ENCODE data around the gene PTPRG. TPM values are rescaled to one million over a fixed set of nuclear protein-coding genes. Genes with fewer than 3 reads are reported as not detected.

PTPRG gene
- total RNA-seq, 1 experiment from 2014 or later, result 0.73 TPM

DNA sequence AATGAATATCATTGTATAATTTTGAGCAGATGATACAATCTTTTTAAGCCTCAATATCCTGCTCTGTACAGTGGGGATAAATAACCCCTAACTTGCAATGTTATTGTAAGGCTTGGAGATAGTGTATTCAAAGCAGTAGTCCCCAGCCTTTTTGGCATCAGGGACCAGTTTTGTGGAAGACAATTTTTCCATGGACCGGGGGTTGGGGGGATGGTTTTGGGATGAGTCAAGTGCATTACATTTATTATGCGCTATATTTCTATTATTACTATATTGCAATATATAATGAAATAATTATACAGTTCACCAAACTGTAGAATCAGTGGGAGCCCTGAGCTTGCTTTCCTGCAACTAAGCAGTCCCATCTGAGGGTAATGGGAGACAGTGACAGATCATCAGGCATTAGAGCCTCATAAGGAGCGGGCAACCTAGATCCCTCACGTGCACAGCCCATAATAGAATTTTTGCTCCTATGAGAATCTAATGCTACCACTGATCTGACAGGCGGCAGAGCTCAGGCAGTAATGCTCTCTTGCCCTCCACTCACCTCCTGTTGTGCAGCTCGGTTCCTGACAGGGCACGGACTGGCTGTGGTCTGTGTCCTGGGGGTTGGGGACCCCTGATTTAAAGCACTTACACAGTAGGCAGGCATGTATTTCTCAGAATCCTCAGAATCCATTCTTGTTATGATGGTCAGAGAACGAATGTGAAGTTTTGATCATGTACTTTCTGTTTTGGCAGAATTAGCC lies 102.2 kb downstream of the PTPRG start:
- ATAC-seq (no peak), DNase-seq (no peak)
- H3K4me3 ChIP-seq (ENCODE audit: low read length), result no peak overlapping the region
- H3K36me3 ChIP-seq (ENCODE audit: low read depth, low read length), result no peaks in the 10 kb centered on the region
- H3F3A ChIP-seq (ENCODE audit: low read length, unreplicated experiment), result no peaks in the 10 kb centered on the region
- no peaks in the 10 kb centered on the region for H3K9me3 ChIP-seq (ENCODE audit: low read length)
- intact Hi-C loops (cut with micrococcal nuclease), result no loop called here
- no peak overlapping the region for H3K9ac ChIP-seq (ENCODE audit: low read length)
- H3K27me3 ChIP-seq (ENCODE audit: low read length), result no peaks in the 10 kb centered on the region
- H3K4me1 ChIP-seq (ENCODE audit: insufficient read depth, low read length), result no peaks in the 10 kb centered on the region
- H2AFZ ChIP-seq (ENCODE audit: low read length), result no peak overlapping the region
- ChIA-PET CTCF (no interaction called here), POLR2A (ENCODE audit: unreplicated experiment) (no interaction called here)
- H3K4me2 ChIP-seq (ENCODE audit: low read length), result no peak overlapping the region
- no peak for TF ChIP-seq CTCF (conservative IDR thresholded peaks at IDR 0.05; ENCODE audit: low read depth, low read length)
- TF ChIP-seq EZH2 (IDR thresholded peaks at IDR 0.05; ENCODE audit: low read length, unreplicated experiment), result no peak
- no peak for TF ChIP-seq EZH2phosphoT487 (IDR thresholded peaks at IDR 0.05; ENCODE audit: borderline replicate concordance, low read length)
- no peaks in the 10 kb centered on the region for H3K9me2 ChIP-seq (replicated peaks; ENCODE audit: low read length)
- no peaks in the 10 kb centered on the region for H3K79me2 ChIP-seq (ENCODE audit: low read length)
- H4K20me1 ChIP-seq (ENCODE audit: low read length), result no peaks in the 10 kb centered on the region
- BruUV-seq (replicated peaks), result no TSS peak
- H3K27ac ChIP-seq (ENCODE audit: low read length), result no peak overlapping the region

DNA sequence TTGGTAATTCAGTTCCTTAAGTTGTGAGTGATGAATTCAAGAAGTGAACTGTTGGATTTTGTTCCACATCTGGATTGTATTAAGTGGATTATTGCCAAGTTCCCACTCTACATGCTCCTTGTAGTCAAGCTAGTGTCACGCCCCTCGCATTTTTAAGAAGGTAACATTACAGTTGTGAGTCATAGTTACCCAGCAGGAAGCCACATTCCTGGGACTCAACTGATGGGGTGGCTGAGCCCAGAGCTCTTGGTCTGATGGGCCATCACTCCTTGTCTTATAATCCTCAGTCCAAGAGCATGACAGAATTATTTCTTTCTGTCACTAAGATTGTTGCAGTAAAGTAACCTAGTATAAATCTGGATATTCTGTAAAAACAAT lies 102.7 kb downstream of the PTPRG start:
- H3K4me2 ChIP-seq (ENCODE audit: low read length), result no peak overlapping the region
- H3F3A ChIP-seq (ENCODE audit: low read length, unreplicated experiment), result no peaks in the 10 kb centered on the region
- no TSS peak for BruUV-seq (replicated peaks)
- H3K4me1 ChIP-seq (ENCODE audit: insufficient read depth, low read length), result no peaks in the 10 kb centered on the region
- no peaks in the 10 kb centered on the region for H3K9me2 ChIP-seq (replicated peaks; ENCODE audit: low read length)
- H3K9me3 ChIP-seq (ENCODE audit: low read length), result no peaks in the 10 kb centered on the region
- no peak overlapping the region for H3K4me3 ChIP-seq (ENCODE audit: low read length)
- no peak overlapping the region for H3K27ac ChIP-seq (ENCODE audit: low read length)
- TF ChIP-seq EZH2 (IDR thresholded peaks at IDR 0.05; ENCODE audit: low read length, unreplicated experiment), result no peak
- TF ChIP-seq CTCF (conservative IDR thresholded peaks at IDR 0.05; ENCODE audit: low read depth, low read length), result no peak
- no peak for TF ChIP-seq EZH2phosphoT487 (IDR thresholded peaks at IDR 0.05; ENCODE audit: borderline replicate concordance, low read length)
- no peak for ATAC-seq
- H3K36me3 ChIP-seq (ENCODE audit: low read depth, low read length), result no peaks in the 10 kb centered on the region
- H2AFZ ChIP-seq (ENCODE audit: low read length), result no peak overlapping the region
- peak; percentile 4 for DNase-seq
- CTCF ChIA-PET, result no interaction called here
- no peaks in the 10 kb centered on the region for H3K79me2 ChIP-seq (ENCODE audit: low read length)
- POLR2A ChIA-PET (ENCODE audit: unreplicated experiment), result no interaction called here
- intact Hi-C loops (cut with micrococcal nuclease), result no loop called here
- no peaks in the 10 kb centered on the region for H4K20me1 ChIP-seq (ENCODE audit: low read length)
- H3K9ac ChIP-seq (ENCODE audit: low read length), result no peak overlapping the region
- no peaks in the 10 kb centered on the region for H3K27me3 ChIP-seq (ENCODE audit: low read length)

GRCh38 chr3:61665121-61665520 lies 103.8 kb downstream of the PTPRG start:
- H3K27me3 ChIP-seq (ENCODE audit: low read length), result no peaks in the 10 kb centered on the region
- H3K9me3 ChIP-seq (ENCODE audit: low read length), result no peaks in the 10 kb centered on the region; the same call in 1 of the 2 replicates
- no peak overlapping the region for H3K4me2 ChIP-seq (ENCODE audit: low read length)
- no peaks in the 10 kb centered on the region for H4K20me1 ChIP-seq (ENCODE audit: low read length)
- intact Hi-C loops (cut with micrococcal nuclease), result no loop called here
- H3K4me3 ChIP-seq (ENCODE audit: low read length), result no peak overlapping the region
- CTCF ChIA-PET, result no interaction called here
- H3K9me2 ChIP-seq (replicated peaks; ENCODE audit: low read length), result no peaks in the 10 kb centered on the region
- POLR2A ChIA-PET (ENCODE audit: unreplicated experiment), result no interaction called here
- TF ChIP-seq CTCF (conservative IDR thresholded peaks at IDR 0.05; ENCODE audit: low read depth, low read length) (no peak), EZH2 (IDR thresholded peaks at IDR 0.05; ENCODE audit: low read length, unreplicated experiment) (no peak), EZH2phosphoT487 (IDR thresholded peaks at IDR 0.05; ENCODE audit: borderline replicate concordance, low read length) (no peak)
- no peaks in the 10 kb centered on the region for H3K4me1 ChIP-seq (ENCODE audit: insufficient read depth, low read length)
- no peak overlapping the region for H3K9ac ChIP-seq (ENCODE audit: low read length)
- no TSS peak for BruUV-seq (replicated peaks)
- ATAC-seq, result no peak
- H2AFZ ChIP-seq (ENCODE audit: low read length), result no peak overlapping the region
- H3F3A ChIP-seq (ENCODE audit: low read length, unreplicated experiment), result no peaks in the 10 kb centered on the region
- no peak for DNase-seq
- H3K79me2 ChIP-seq (ENCODE audit: low read length), result no peaks in the 10 kb centered on the region
- no peaks in the 10 kb centered on the region for H3K36me3 ChIP-seq (ENCODE audit: low read depth, low read length)
- H3K27ac ChIP-seq (ENCODE audit: low read length), result no peak overlapping the region

Data from PC-3 (cell line).